Spleen (tissue), 7 donors: ENCODE results near the gene CD163L1.

Source experiments
- POLR2A ChIP-seq, 3 donors: fragments of 450-650 bp; IDR thresholded peaks; one replicate each; pipeline ENCODE4 v1.5.1; 2017; ENCODE audit warnings: antibody characterized with exemption in 3 of 3, mild to moderate bottlenecking in 1 of 3
- TF ChIP-seq, protein P1 (sequence below), 11 experiments: fragments of 200-600 bp in 7 of 11; fragments of 450-650 bp in 4 of 11; sonication (generic) in 4 of 11; IDR thresholded peaks in 8 of 11; conservative IDR thresholded peaks in 3 of 11; 1 replicate in 7 of 11; 2 replicates in 4 of 11; pipeline versions ENCODE4 v1.4.0 to v1.8.0; 2016 to 2021; ENCODE audit warnings: antibody characterized with exemption in 11 of 11, inconsistent platforms in 4 of 11, mild to moderate bottlenecking in 1 of 11
- donor health status: DM: no; HTN: no; CAD: no; lungs with moderate emphysema.
- donor health status: DM: no; HTN: no; CAD: no.
- donor health status: DM: no; HTN: no; CAD: no.

DNA sequence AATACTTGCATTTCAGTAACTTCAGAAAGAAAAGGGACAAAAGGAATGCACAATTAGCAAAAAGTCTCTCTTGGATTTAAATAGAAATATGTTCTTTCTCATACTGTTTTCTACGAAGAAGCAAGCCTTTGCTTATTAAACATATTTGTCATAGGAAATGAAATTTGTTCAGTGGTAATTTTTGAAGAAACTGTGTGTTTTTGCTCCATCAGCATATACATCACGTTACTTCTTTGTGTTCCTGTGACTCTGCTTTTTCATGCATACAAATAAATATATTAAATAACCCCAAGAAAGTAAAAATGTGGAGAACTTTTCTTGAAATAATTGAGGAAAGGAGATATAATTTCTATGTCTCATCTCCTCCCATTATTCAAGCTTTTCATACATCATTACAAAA, 39.7 kb downstream of the CD163L1 start:
- TF ChIP-seq, protein P1, sequence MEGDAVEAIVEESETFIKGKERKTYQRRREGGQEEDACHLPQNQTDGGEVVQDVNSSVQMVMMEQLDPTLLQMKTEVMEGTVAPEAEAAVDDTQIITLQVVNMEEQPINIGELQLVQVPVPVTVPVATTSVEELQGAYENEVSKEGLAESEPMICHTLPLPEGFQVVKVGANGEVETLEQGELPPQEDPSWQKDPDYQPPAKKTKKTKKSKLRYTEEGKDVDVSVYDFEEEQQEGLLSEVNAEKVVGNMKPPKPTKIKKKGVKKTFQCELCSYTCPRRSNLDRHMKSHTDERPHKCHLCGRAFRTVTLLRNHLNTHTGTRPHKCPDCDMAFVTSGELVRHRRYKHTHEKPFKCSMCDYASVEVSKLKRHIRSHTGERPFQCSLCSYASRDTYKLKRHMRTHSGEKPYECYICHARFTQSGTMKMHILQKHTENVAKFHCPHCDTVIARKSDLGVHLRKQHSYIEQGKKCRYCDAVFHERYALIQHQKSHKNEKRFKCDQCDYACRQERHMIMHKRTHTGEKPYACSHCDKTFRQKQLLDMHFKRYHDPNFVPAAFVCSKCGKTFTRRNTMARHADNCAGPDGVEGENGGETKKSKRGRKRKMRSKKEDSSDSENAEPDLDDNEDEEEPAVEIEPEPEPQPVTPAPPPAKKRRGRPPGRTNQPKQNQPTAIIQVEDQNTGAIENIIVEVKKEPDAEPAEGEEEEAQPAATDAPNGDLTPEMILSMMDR (IDR thresholded peaks at IDR 0.05 in 8 of 11, conservative IDR thresholded peaks at IDR 0.05 in 3 of 11): no peak
- TF ChIP-seq POLR2A (IDR thresholded peaks at IDR 0.05): no peak
